ENCODE results near the gene C11orf52.
"Not testable (repeated sequence)": the region's sequence is repeated elsewhere in the genome, so short reads cannot be mapped to it uniquely, and the experiment has no call there.

C11orf52 gene

DNA sequence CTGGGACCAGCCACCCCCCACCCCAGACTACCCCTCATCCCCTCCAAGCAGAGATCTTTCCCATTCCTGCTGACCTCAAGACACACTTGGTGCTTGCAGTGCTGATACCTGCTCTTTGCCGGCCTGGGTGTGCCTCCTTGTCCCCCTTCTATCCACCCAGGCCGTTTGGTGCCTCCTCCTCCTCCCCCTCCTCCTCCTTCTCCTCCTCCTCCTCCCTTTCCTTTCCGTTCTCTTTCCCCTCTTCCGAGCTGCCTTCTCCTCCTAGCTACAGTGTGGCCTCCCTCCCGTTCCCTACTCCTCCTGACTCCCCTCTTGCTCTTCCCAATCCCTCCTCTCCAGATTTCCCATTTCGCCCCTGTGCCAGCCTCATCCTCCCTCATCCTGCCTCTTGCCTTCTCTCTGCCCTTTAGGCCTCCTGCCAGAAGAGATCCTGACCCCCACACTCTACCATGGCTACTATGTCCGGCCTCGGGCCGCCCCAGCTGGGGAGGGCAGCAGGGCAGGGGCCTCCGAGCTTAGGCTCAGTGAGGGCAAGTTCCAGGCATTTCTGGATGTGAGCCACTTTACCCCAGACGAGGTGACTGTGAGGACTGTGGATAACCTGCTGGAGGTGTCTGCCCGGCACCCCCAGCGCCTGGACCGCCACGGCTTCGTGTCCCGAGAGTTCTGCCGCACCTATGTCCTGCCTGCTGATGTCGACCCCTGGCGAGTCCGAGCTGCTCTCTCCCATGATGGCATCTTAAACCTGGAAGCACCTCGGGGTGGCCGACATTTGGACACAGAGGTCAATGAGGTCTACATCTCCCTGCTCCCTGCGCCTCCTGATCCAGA lies 5.5 kb upstream of the C11orf52 start:
- DNase-seq = no peak

- no peak for DNase-seq
Measured at GRCh38 chr11:111913997-111914396, 4.7 kb upstream of the C11orf52 start.

DNA sequence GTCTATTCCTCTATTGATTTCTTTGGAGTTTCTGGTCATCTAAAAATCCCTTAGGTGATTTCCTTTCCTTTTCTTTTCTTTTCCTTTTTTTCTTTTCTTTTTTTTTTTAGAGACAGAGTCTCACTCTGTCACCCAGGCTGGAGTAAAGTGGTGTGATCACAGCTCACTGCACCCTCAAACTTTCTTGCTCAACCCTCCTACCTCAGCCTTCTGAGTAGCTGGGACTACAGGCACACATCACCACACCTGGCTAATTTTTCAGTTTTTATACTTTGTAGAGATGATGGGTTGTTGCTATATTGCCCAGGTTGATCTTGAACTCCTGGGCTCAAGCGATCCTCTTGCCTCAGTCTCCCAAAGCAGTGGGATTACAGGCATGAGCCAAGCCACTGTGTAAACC lies 1.9 kb upstream of the C11orf52 start:
- no peak for DNase-seq

DNA sequence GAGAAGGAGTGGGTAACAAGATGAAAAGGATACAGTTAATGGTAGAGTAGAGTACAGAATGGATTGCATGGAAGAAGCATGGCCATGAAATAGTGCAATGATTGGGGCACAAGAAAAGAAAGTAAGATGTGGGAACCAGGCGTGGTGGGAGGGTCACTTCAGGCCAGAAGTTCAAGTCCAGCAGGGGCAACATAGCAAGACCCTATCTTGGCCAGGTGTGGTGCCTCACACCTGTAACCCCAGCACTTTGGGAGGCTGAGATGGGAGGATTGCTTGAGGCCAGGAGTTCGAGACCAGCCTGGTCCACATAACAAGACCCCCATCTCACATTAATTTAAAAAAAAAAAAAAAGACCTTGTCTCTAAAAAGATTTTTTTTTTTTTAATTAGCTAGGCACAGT lies 1.4 kb upstream of the C11orf52 start:
- DNase-seq = no peak

DNA sequence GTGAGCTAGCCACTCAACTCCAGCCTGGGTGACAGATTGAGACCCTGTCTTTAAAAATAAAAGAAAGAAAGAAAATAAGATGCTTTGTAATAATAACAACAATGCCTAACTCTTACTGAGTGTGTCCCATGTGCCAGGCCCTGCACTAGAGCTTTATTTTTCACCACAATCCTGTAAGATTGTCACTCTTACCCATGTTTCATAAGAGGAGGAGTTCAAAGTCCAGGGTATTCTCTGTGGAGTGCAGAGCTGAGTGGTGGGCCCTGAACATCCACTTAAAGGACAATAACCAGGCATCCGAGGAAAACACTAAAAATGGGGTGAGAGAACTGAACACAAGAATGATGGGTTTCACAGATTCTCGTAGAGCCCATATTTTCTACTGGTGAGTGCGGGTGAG lies 925 bp upstream of the C11orf52 start:
- DNase-seq = no peak

- no peak for DNase-seq
Measured at GRCh38 chr11:111920908-111921307, 2.2 kb downstream of the C11orf52 start.

- no peak for DNase-seq
Measured at GRCh38 chr11:111921541-111922230, 3.0 kb downstream of the C11orf52 start.

DNA sequence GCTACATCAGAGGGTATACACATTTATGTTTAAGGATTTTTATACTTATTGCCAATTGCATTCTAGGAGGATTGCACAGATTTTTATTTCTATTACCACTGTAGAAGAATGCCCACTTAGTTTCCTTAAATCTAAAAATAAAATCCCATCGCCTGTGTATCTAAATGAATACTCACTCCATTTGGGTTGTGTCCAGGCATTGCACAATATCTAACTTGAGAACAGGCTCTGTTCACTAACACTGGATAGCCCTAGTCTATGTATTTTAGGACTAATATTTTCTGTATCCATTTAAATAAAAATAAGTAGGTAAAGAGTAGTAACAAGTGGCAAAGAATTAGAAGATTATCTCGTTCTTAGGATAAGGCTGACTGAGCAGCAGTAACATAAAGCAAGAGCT lies 4.1 kb downstream of the C11orf52 start:
- no peak for DNase-seq

- DNase-seq = no peak
Measured at GRCh38 chr11:111923351-111923788, 4.7 kb downstream of the C11orf52 start.

DNA sequence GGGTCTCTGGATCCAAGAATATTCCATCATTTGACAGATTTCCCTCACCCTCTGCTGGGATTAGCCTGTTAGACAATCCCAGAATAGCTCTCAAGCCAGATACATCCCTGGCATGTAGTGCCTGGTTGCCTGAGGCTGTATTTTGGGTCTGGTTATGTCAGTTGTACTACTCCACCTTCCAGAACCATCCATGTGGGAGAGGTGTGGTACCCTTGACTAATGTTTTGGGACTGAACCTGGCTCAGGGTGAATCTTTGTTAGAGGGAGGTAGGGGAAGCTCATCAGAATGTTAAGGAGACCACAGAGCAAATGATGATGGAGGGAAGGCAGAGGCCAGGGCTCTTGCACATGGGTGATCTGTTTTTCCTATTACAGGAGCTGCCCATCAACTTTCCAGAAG lies 5.2 kb downstream of the C11orf52 start:
- no peak for DNase-seq

GRCh38 chr11:111925953-111926352 lies 7.2 kb downstream of the C11orf52 start:
- DNase-seq = no peak

DNA sequence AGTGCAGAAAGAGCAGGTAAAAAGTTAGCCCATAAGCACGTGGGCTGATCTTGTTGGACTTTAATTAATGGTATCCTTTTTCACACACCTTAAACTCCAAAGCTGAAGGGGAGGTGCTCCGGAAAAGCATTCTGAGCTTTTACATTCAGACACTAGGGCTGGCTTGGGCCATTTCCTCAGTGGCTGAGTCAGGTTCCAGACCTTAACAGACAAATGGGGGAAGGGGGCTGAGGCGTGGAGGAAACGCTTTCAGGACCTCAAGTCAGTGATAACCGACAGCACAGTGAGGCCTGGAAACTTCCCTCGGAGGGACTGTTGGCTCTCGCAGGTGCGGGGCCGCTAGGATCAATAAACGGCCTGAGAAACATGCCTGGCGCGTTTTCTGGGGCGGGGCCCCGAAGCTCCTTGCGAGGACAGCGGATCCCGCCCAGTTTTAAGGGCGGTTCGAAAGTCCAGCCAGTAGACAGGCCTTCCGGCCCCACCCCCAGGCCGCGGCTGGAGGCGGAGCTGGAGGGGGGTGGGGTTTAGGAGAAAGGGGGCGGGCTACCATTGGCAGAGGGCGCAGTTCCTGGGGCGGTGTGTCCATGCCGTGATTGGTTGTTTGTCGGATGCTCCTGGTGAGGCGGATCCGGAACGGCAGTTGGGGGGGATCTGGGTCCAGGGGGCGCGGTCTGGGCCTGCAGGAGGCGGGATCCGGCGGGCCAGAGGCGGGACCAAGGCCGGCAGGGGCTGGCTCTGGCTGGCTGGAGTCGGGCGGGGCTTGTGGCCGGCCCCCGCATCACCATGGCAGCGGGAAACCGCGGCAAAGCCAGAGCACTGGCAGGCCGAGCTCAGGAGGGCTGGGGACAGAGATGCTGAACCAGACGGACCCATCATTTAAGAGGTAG lies 8.0 kb downstream of the C11orf52 start:
- DNase-seq = peak; percentile 92 to 98

- DNase-seq = no peak
Measured at GRCh38 chr11:111930472-111930871, 11.8 kb downstream of the C11orf52 start.

GRCh38 chr11:111932611-111932950 lies 13.9 kb downstream of the C11orf52 start:
- DNase-seq = no peak

DNA sequence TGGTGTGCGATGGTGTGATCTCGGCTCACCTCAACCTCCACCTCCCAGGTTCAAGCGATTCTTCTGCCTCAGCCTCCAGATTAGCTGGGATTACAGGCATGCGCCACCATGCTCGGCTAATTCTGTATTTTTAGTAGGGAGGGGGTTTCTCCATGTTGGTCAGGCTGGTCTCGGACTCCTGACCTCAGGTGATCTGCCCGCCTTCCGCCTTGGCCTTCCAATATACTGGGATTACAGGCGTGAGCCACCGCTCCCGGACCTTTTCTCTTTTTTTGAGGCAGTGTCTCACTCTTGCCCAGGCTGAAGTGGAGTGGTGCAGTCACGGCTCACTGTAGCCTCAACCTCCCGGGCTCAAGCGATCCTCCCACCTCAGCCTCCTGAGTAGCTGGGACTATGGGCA lies 14.5 kb downstream of the C11orf52 start:
- not testable (repeated sequence) for DNase-seq

DNA sequence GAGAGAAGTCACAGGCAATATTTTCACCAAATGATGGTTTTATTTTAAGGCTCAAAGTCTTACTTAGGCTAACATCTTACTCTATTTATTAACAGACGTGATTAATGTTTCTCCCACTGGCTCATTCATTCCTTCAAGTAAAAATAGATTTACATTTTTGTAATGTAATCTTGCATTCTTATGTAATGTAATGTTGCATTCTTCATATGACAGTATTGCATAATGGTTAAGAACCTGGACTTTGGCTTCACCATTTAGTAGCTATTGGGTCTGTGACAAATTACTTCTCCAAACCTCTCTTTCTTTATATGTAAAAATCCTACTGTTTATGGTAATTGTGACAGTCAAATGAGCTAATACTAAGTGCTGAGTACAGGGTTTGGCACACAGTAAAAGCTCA lies 15.2 kb downstream of the C11orf52 start:
- no peak for DNase-seq

GRCh38 chr11:111934306-111934705 lies 15.6 kb downstream of the C11orf52 start:
- no peak for DNase-seq

GRCh38 chr11:111935317-111936039 lies 16.8 kb downstream of the C11orf52 start:
- DNase-seq = no peak

DNA sequence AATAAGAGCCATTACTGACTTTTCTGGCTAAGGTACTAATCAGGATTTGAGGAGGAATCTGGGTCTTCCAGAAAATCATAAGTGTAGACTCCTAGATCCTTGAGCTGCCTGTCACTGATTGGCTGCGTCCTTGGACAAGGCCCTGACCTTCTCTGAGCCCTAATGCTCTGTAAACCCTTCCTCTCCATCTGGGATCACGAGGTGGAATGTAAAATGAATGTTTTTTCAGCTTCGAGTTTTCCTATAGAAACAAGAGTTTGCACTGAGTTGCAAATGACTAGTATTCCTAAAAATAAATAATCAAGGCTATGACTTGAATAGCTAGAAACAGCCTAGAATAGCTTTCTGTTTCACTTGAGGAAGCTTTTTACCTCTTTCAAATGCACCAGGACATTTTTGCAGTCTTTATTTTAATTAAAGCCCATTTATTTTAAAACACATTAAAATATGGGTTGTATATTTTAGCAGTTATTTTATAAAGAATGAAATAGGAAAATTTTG lies 17.4 kb downstream of the C11orf52 start:
- no peak for DNase-seq

DNA sequence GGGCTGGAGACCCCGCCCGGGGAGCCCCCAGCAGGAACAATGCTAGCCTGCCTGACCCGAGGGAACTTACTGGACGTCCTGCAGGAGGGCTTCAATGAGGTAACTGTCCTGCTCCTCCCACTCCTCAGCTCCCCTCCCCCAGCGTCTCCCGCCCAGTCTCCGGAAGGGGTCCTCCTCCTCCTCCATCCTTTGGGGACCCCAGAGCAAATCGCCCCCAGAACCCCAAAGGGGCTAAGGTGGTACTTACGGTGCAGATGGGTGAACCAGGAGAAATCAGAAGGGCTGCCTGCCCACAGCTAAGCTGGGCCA lies 18.7 kb downstream of the C11orf52 start:
- no peak for DNase-seq

GRCh38 chr11:111937844-111938243 lies 19.1 kb downstream of the C11orf52 start:
- no peak for DNase-seq

DNA sequence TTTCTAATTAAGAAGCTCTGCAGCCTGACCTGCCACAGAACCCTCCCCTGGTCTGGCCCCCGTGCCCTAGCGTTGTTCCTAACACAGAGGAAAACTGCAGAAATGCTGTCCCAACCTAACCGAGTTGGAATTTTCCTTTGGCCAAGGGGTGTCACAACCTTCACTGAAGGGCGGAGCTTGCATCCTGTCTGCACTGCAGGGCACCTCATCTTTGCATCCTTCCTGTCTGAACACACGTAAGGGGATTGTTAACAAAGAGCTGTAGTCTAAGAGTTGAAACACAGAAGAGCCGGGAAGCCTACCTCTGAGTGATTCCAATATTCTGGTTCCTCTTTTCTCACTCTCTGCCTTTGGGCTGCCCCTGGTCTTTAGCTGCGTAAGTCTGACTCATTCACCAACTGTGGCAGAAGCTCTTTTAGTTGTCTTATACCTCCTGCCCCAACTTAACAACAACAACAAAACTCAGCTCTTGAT lies 20.0 kb downstream of the C11orf52 start:
- DNase-seq = no peak

All from NCI-H187 (cell line).